ENCODE measurements around the gene PPFIA3. TPM values are rescaled to one million over a fixed set of nuclear protein-coding genes. Genes with fewer than 3 reads are reported as not detected.
"Not testable (repeated sequence)": the region's sequence is repeated elsewhere in the genome, so short reads cannot be mapped to it uniquely, and the experiment has no call there.

Gene PPFIA3
- total RNA-seq, 2 donors from 2014 or later: 2.6 to 3.9 TPM

DNA sequence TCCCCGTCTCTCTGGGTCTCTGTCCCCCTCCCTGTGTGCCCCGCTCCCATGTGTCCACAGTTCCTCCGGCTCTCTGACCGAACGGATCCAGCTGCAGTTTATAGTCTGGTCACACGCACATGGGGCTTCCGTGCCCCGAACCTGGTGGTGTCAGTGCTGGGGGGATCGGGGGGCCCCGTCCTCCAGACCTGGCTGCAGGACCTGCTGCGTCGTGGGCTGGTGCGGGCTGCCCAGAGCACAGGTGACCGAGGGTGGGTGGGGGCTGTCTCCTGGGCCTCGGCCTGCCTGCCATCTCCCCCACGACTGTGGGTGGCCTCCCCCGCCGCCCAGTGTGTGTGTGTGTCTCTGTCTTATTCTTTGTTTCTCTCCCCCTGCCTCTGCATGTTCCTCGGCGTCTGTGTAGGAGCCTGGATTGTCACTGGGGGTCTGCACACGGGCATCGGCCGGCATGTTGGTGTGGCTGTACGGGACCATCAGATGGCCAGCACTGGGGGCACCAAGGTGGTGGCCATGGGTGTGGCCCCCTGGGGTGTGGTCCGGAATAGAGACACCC lies 48.6 kb downstream of the PPFIA3 start:
- ATAC-seq (no peak), DNase-seq (no peak)
- no peak overlapping the region for H3K27ac Mint-ChIP-seq
- H3K9me3 ChIP-seq (ENCODE audit: control insufficient read depth, low read length, poor library complexity, severe bottlenecking): no peaks in the 10 kb centered on the region
- no peaks in the 10 kb centered on the region for H3K4me1 Mint-ChIP-seq
- H3K4me3 Mint-ChIP-seq: no peak overlapping the region
- peaks cover 28% of the 10 kb centered on the region for H3K27me3 Mint-ChIP-seq
- no peaks in the 10 kb centered on the region for H3K36me3 Mint-ChIP-seq (ENCODE audit: low read depth)

DNA sequence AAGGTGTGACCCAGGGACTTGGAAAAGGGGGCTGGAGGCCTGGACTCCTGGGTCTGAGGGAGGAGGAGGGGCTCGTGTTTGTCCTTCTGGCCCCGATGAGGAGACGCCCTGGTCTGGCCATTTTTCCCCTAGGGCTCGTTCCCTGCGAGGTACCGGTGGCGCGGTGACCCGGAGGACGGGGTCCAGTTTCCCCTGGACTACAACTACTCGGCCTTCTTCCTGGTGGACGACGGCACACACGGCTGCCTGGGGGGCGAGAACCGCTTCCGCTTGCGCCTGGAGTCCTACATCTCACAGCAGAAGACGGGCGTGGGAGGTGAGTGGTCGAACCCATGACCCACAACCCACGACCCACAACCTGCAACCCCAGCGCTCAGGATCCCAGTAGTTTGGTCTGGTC lies 49.1 kb downstream of the PPFIA3 start:
- Mint-ChIP-seq H3K27ac (no peak overlapping the region), H3K4me1 (no peaks in the 10 kb centered on the region), H3K4me3 (no peak overlapping the region), H3K27me3 (peaks cover 28% of the 10 kb centered on the region), H3K36me3 (ENCODE audit: low read depth) (no peaks in the 10 kb centered on the region)
- H3K9me3 ChIP-seq (ENCODE audit: control insufficient read depth, low read length, poor library complexity, severe bottlenecking): no peaks in the 10 kb centered on the region
- ATAC-seq: no peak
- DNase-seq: no peak

DNA sequence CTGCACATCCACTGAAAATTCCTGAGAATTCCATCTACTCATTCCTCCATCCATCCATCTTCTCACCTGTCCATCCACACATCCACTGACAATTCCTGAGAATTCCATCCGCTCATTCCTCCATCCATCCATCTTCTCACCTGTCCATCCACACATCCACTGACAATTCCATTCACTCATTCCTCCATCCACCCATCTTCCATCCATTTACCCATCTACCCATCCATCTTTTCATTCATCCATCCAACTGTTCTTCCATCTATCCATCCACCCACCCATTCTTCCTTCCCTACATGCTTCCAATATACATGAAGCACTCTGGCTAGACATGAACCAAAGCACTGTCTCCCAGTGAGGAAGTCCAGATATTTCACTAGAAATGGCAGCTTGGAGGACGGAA lies 53.9 kb downstream of the PPFIA3 start:
- H3K4me3 Mint-ChIP-seq: no peak overlapping the region
- no peak for ATAC-seq
- peaks cover 2% of the 10 kb centered on the region for H3K4me1 Mint-ChIP-seq
- no peaks in the 10 kb centered on the region for H3K9me3 ChIP-seq (ENCODE audit: control insufficient read depth, low read length, poor library complexity, severe bottlenecking)
- H3K36me3 Mint-ChIP-seq (ENCODE audit: low read depth): no peaks in the 10 kb centered on the region
- peaks cover 15% of the 10 kb centered on the region for H3K27me3 Mint-ChIP-seq
- H3K27ac Mint-ChIP-seq: no peak overlapping the region
- no peak for DNase-seq

DNA sequence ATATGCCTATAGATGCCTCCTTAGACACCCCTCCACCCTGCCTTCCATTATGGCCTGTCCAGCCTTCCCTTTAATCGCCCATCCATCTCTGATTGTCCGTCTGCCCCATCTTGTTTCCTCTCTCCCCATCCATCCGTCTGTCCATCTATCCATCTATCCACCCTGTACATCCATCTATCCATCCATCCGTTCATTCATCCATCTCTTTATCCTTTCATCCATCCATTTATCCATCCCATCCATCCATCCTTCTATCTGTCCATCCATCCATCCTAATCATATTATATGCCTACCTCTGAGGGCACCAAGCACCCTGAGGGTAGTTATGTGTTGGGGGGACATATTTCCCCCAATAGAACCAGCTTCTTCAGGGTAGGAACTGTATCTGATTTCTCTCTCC lies 61.3 kb downstream of the PPFIA3 start:
- peaks cover 2% of the 10 kb centered on the region for H3K4me1 Mint-ChIP-seq
- no peak overlapping the region for H3K4me3 Mint-ChIP-seq
- no peaks in the 10 kb centered on the region for H3K9me3 ChIP-seq (ENCODE audit: control insufficient read depth, low read length, poor library complexity, severe bottlenecking)
- ATAC-seq: no peak
- no peak overlapping the region for H3K27ac Mint-ChIP-seq
- DNase-seq: no peak
- no peaks in the 10 kb centered on the region for H3K27me3 Mint-ChIP-seq
- H3K36me3 Mint-ChIP-seq (ENCODE audit: low read depth): no peaks in the 10 kb centered on the region

DNA sequence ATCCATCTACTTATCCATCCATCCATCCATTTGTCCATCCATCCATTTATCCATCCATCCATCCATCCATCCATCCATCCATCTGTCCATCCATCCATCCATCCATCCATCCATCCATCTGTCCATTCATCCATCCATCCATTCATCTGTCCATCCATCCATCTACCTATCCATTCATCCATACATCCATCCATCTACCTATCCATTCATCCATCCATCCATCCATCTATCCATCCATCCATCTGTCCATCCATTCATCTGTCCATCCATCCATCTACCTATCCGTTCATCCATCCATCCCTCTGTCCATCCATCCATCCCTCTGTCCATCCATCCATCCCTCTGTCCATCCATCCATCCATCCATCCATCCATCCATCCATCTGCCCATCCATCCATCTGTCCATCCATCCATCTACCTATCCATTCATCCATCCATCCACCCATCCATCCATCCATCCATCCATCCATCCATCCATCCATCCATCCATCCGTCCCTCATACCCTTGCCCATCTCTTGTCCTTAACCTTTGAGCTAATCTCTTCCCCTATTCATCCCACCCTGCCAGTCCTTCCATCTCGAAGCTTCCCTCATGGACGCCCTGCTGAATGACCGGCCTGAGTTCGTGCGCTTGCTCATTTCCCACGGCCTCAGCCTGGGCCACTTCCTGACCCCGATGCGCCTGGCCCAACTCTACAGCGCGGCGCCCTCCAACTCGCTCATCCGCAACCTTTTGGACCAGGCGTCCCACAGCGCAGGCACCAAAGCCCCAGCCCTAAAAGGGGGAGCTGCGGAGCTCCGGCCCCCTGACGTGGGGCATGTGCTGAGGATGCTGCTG lies 62.9 kb downstream of the PPFIA3 start:
- not testable (repeated sequence) for ATAC-seq; H3K27me3 Mint-ChIP-seq; H3K9me3 ChIP-seq (ENCODE audit: control insufficient read depth, low read length, poor library complexity, severe bottlenecking); H3K4me1 Mint-ChIP-seq; H3K4me3 Mint-ChIP-seq; H3K36me3 Mint-ChIP-seq (ENCODE audit: low read depth); DNase-seq; H3K27ac Mint-ChIP-seq

DNA sequence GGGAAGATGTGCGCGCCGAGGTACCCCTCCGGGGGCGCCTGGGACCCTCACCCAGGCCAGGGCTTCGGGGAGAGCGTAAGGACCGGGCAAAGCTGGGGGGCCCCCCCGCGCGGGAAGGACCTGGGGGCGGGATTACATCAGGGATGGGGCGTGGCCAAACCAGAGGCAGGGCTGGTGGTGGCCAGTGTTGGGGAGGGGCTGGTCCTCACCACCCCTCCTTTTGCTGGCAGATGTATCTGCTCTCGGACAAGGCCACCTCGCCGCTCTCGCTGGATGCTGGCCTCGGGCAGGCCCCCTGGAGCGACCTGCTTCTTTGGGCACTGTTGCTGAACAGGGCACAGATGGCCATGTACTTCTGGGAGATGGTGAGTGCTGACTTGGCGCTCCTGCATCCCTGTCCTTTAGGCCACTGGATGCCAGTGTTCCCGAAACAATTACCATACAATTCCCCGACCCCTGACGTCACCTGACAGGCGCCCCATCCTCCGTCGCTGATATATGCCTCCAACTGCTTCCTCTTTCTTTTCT lies 63.6 kb downstream of the PPFIA3 start:
- no peak for DNase-seq
- no peak for ATAC-seq
- H3K27me3 Mint-ChIP-seq: peaks cover 6% of the 10 kb centered on the region
- no peaks in the 10 kb centered on the region for H3K4me1 Mint-ChIP-seq
- no peaks in the 10 kb centered on the region for H3K9me3 ChIP-seq (ENCODE audit: control insufficient read depth, low read length, poor library complexity, severe bottlenecking)
- H3K4me3 Mint-ChIP-seq: no peak overlapping the region
- no peak overlapping the region for H3K27ac Mint-ChIP-seq
- H3K36me3 Mint-ChIP-seq (ENCODE audit: low read depth): no peaks in the 10 kb centered on the region

DNA sequence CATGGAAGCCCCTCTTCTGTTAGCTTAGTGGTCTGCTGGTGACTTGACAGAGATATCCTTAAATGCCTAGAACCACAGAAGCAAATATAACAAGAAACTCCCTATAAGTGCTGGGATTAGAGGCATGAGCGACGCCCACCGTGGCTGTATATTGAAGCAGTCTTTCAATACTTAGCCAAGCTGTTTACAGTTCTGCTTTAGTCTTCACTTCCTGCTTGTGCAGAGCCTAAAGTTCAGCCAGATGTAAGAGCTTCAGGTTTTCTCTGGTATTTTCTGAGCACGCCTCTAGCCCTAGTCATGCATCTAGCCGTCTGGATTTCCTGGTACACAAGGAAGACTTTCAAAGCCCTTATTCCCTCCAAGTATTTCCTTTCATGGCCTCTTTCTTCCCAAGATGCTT lies 66.8 kb downstream of the PPFIA3 start:
- Mint-ChIP-seq H3K36me3 (ENCODE audit: low read depth) (no peaks in the 10 kb centered on the region), H3K4me3 (no peak overlapping the region), H3K27me3 (peaks cover 6% of the 10 kb centered on the region), H3K27ac (no peak overlapping the region), H3K4me1 (peaks cover 10% of the 10 kb centered on the region)
- no peak for ATAC-seq
- no peaks in the 10 kb centered on the region for H3K9me3 ChIP-seq (ENCODE audit: control insufficient read depth, low read length, poor library complexity, severe bottlenecking)
- no peak for DNase-seq

DNA sequence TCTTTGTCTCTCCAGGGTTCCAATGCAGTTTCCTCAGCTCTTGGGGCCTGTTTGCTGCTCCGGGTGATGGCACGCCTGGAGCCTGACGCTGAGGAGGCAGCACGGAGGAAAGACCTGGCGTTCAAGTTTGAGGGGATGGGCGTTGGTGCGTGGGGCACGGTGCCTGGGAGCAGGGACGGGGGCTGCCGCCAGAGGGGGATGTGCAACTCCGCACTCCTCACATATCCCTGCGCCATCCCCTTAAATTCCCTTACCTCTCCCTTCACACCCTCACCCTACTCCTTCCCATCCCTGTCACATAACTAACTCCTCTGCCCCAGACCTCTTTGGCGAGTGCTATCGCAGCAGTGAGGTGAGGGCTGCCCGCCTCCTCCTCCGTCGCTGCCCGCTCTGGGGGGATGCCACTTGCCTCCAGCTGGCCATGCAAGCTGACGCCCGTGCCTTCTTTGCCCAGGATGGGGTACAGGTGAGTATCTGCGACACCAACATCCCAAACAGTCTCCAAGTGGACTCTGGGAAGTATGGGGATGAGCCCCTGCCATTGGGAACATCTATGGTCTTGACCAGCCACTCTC lies 69.4 kb downstream of the PPFIA3 start:
- Mint-ChIP-seq H3K27me3 (peaks cover 6% of the 10 kb centered on the region), H3K4me1 (peaks cover 10% of the 10 kb centered on the region), H3K4me3 (no peak overlapping the region), H3K36me3 (ENCODE audit: low read depth) (no peaks in the 10 kb centered on the region), H3K27ac (no peak overlapping the region)
- no peaks in the 10 kb centered on the region for H3K9me3 ChIP-seq (ENCODE audit: control insufficient read depth, low read length, poor library complexity, severe bottlenecking)
- ATAC-seq (no peak), DNase-seq (no peak)

DNA sequence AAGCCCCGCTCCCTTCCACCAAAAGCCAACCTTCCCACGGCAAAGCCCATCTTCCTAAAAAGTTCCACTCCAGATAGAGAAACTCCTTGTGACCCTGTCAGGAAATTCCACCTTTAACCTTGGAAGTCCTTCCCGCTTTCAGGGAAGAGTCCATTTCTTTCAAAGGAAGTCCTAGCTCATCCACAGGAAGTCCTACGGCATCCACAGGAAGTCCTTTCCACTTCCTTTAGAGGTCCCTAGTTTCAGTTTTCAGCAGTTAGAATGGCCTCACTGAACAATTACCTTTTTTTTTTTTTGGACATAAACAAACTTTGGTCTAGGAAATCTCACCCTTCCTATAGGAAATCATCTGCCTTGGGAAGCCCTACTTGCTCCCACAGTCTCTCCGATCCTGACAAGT lies 69.9 kb downstream of the PPFIA3 start:
- ATAC-seq (no peak), DNase-seq (no peak)
- Mint-ChIP-seq H3K27ac (no peak overlapping the region), H3K36me3 (ENCODE audit: low read depth) (no peaks in the 10 kb centered on the region), H3K4me1 (peaks cover 13% of the 10 kb centered on the region), H3K4me3 (no peak overlapping the region), H3K27me3 (peaks cover 6% of the 10 kb centered on the region)
- H3K9me3 ChIP-seq (ENCODE audit: control insufficient read depth, low read length, poor library complexity, severe bottlenecking): no peaks in the 10 kb centered on the region

DNA sequence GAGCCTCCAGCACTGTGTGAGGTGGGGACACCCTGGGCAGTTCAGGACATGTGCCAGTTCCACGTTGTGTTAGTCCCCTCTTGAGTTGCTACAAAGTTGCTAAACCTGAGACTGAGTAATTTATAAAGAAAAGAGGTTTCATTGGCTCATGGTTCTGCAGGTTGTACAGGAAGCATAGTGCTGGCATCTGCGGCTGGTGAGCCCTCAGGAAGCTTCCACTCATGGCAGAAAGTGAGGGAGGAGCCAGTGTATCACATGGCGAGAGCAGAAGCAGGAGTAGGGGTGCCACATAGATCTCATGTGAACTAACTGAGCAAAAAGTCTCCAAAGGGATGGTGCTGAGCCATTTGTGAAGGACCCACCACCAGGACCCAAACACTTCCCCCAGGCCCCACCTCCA lies 71.4 kb downstream of the PPFIA3 start:
- H3K36me3 Mint-ChIP-seq (ENCODE audit: low read depth): no peaks in the 10 kb centered on the region
- no peaks in the 10 kb centered on the region for H3K9me3 ChIP-seq (ENCODE audit: control insufficient read depth, low read length, poor library complexity, severe bottlenecking)
- H3K27ac Mint-ChIP-seq: no peak overlapping the region
- H3K27me3 Mint-ChIP-seq: peaks cover 6% of the 10 kb centered on the region
- peaks cover 13% of the 10 kb centered on the region for H3K4me1 Mint-ChIP-seq
- H3K4me3 Mint-ChIP-seq: no peak overlapping the region
- ATAC-seq (no peak), DNase-seq (no peak)

DNA sequence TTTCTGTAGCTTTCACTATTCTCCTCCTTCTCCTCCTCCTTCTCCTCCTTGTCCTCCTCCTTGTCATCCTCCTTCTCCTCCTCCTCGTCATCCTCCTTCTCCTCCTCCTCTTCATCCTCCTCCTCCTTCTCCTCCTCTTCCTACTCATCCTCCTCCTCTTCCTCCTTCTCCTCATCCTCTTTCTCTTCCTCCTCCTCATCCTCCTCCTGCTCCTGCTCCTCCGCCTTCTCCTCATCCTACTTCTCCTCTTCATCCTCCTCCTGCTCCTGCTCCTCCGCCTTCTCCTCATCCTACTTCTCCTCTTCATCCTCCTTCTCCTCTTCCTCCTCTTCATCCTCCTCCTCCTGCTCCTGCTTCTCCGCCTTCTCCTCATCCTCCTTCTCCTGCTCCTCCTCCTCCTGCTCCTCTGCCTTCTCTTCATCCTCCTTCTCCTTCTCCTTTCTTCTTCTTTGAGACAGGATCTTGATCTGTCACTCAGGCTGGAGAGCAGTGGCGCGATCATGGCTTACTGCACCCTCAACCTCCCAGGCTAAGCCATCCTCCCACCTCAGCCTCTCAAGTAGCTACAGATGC lies 74.6 kb downstream of the PPFIA3 start:
- Mint-ChIP-seq H3K27me3 (peaks cover 1% of the 10 kb centered on the region), H3K27ac (no peak overlapping the region), H3K4me3 (no peak overlapping the region), H3K4me1 (peaks cover 13% of the 10 kb centered on the region), H3K36me3 (ENCODE audit: low read depth) (no peaks in the 10 kb centered on the region)
- ATAC-seq (no peak), DNase-seq (no peak)
- no peaks in the 10 kb centered on the region for H3K9me3 ChIP-seq (ENCODE audit: control insufficient read depth, low read length, poor library complexity, severe bottlenecking)

DNA sequence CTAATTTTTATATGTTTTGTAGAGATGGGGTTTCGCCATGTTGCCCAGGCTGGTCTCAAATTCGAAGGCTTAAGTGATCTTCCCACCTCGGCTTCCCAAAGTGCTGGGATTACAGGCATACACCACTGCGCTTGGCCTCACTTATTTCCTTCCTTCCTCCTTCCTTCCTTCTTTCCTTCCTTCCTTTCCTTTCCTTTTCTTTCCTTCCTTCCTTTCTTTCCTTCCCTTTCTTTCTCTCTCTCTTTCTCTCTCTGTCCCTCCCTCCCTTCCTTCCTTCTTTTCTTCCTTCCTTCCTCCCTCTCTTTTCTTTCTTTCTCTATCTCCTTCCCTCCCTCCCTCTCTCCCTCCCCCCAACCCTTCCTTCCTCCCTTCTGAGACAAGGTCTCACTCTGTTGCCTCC lies 75.1 kb downstream of the PPFIA3 start:
- no peak for DNase-seq
- no peak for ATAC-seq
- no peaks in the 10 kb centered on the region for H3K9me3 ChIP-seq (ENCODE audit: control insufficient read depth, low read length, poor library complexity, severe bottlenecking)
- Mint-ChIP-seq H3K4me1 (peaks cover 12% of the 10 kb centered on the region), H3K36me3 (ENCODE audit: low read depth) (no peaks in the 10 kb centered on the region), H3K27ac (no peak overlapping the region), H3K4me3 (no peak overlapping the region), H3K27me3 (peaks cover 6% of the 10 kb centered on the region)

DNA sequence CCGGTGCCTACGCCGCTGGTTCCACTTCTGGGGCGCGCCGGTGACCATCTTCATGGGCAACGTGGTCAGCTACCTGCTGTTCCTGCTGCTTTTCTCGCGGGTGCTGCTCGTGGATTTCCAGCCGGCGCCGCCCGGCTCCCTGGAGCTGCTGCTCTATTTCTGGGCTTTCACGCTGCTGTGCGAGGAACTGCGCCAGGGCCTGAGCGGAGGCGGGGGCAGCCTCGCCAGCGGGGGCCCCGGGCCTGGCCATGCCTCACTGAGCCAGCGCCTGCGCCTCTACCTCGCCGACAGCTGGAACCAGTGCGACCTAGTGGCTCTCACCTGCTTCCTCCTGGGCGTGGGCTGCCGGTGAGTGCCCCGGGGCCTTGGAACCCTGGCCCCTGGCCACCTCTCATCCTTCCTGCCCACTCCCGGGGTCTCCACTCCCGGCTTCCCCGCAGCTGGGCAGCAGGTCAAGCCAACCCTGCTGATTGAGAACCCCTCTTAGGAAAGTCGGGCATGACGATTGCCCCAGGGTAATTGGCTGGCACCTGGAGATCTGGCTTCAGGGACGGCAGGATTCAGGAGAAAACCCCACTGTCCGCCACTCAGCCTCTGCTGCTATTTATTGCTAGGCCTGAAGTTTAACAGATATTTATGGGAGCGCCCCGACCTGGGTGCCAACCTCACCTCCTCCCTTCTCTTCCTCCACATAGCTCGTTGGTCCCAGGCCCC lies 77.3 kb downstream of the PPFIA3 start:
- no peaks in the 10 kb centered on the region for H3K9me3 ChIP-seq (ENCODE audit: control insufficient read depth, low read length, poor library complexity, severe bottlenecking)
- Mint-ChIP-seq H3K27ac (no peak overlapping the region), H3K27me3 (peaks cover 11% of the 10 kb centered on the region), H3K4me1 (peaks cover 5% of the 10 kb centered on the region), H3K4me3 (no peak overlapping the region), H3K36me3 (ENCODE audit: low read depth) (no peaks in the 10 kb centered on the region)
- DNase-seq (no peak), ATAC-seq (no peak)
